HL-60 (cell line): ENCODE measurements around the gene AZIN2.

Source experiments
- POLR2AphosphoS5 ChIP-seq: IDR thresholded peaks from 2 replicates; pipeline ENCODE4 v1.6.1; 2012; ENCODE audit warnings: low read depth
- TF ChIP-seq, protein P1 (sequence below): IDR thresholded peaks from one replicate; pipeline ENCODE4 v1.5.1; 2011; ENCODE audit warnings: low read length, control low read depth, inconsistent platforms; ENCODE audit not compliant: insufficient read depth

DNA sequence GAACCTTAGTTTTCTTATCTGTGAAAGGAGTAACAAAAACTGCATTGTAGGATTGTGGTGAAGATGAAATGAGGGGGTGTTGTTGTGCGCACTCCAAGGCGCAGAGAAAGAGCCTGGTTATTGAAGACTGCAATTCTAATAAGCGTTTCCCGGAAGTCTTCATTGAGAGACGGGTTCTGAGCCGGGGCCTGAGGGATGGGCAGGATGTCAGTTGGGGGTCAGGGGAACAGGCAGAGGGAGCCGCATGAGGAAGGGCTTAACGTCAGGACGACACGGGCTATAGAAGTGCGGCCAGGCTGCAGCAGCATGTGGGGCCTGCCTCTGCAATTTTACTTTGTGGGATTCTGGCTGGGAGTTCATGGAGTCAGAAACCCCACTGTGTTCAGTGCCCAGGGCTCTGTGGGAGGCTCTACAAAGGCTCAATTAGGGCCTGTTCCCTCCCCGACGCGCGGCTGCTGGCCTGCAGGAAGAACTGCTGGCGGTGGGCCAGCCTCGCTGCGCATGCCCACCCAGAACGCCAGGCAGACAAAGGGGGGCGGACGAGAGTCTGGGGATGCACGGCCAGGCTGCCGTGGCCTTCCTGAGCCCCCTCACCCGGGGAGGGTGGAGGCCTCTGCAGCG lies 80.2 kb downstream of the AZIN2 start:
- TF ChIP-seq, protein P1, sequence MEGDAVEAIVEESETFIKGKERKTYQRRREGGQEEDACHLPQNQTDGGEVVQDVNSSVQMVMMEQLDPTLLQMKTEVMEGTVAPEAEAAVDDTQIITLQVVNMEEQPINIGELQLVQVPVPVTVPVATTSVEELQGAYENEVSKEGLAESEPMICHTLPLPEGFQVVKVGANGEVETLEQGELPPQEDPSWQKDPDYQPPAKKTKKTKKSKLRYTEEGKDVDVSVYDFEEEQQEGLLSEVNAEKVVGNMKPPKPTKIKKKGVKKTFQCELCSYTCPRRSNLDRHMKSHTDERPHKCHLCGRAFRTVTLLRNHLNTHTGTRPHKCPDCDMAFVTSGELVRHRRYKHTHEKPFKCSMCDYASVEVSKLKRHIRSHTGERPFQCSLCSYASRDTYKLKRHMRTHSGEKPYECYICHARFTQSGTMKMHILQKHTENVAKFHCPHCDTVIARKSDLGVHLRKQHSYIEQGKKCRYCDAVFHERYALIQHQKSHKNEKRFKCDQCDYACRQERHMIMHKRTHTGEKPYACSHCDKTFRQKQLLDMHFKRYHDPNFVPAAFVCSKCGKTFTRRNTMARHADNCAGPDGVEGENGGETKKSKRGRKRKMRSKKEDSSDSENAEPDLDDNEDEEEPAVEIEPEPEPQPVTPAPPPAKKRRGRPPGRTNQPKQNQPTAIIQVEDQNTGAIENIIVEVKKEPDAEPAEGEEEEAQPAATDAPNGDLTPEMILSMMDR = no peak
- no peak for TF ChIP-seq POLR2AphosphoS5
